ENCODE measurements around the gene CHKA. TPM values are rescaled to one million over a fixed set of nuclear protein-coding genes. Genes with fewer than 3 reads are reported as not detected.

Gene CHKA
- total RNA-seq, 1 experiment from 2014 or later: 63.0 TPM

GRCh38 chr11:68053981-68054812, 67.0 kb downstream of the CHKA start:
- no peaks in the 10 kb centered on the region for H3K23me2 ChIP-seq (ENCODE audit: insufficient read length, low read depth, low read length, poor library complexity, severe bottlenecking)
- H3K79me2 ChIP-seq (ENCODE audit: insufficient read depth, low read length): no peaks in the 10 kb centered on the region
- H3K23ac ChIP-seq (ENCODE audit: insufficient read length, low read depth, low read length): no peak overlapping the region
- no peak overlapping the region for H2BK120ac ChIP-seq (ENCODE audit: low read depth, low read length, poor library complexity, severe bottlenecking)
- H2AK5ac ChIP-seq (ENCODE audit: insufficient read length, low read length): no peak overlapping the region
- H3T11ph ChIP-seq (ENCODE audit: low read length): no peak overlapping the region
- H3K27me3 ChIP-seq (ENCODE audit: insufficient read depth, low read length): no peaks in the 10 kb centered on the region
- no peak overlapping the region for H3K9ac ChIP-seq (ENCODE audit: extremely low read depth, insufficient read length, low read length)
- Mint-ChIP-seq H3K4me1 (peaks cover 6 to 11% of the 10 kb centered on the region in 2 experiments), H3K27ac (peak overlapping the region; percentile 8 to 52 (median 23); a peak in 6 of 7 replicates), H3K4me3 (no peak overlapping the region), H3K9me3 (no peaks in the 10 kb centered on the region), H3K27me3 (ENCODE audit: low read depth) (no peaks in the 10 kb centered on the region; the same call in 1 of the 2 replicates), H3K36me3 (ENCODE audit: insufficient read depth in 1 of 3, low read depth in 3 of 3) (peaks cover 9 to 48% (median 21%) of the 10 kb centered on the region in 3 experiments)
- peaks cover 2% of the 10 kb centered on the region for H4K20me1 ChIP-seq (ENCODE audit: control insufficient read depth, insufficient read depth, insufficient read length)
- H4K5ac ChIP-seq (ENCODE audit: insufficient read length, low read depth, low read length): no peak overlapping the region
- H2AFZ ChIP-seq (ENCODE audit: low read length): no peak overlapping the region
- no peak overlapping the region for H2BK5ac ChIP-seq (ENCODE audit: insufficient read length, low read length)
- H3K79me1 ChIP-seq (ENCODE audit: insufficient read depth, low read depth, low read length, poor library complexity, severe bottlenecking): no peaks in the 10 kb centered on the region
- H3K14ac ChIP-seq (ENCODE audit: insufficient read depth, low read length): no peak overlapping the region
- no peak overlapping the region for H2BK20ac ChIP-seq (ENCODE audit: low read depth, low read length, poor library complexity, severe bottlenecking)
- TF ChIP-seq, protein P1, sequence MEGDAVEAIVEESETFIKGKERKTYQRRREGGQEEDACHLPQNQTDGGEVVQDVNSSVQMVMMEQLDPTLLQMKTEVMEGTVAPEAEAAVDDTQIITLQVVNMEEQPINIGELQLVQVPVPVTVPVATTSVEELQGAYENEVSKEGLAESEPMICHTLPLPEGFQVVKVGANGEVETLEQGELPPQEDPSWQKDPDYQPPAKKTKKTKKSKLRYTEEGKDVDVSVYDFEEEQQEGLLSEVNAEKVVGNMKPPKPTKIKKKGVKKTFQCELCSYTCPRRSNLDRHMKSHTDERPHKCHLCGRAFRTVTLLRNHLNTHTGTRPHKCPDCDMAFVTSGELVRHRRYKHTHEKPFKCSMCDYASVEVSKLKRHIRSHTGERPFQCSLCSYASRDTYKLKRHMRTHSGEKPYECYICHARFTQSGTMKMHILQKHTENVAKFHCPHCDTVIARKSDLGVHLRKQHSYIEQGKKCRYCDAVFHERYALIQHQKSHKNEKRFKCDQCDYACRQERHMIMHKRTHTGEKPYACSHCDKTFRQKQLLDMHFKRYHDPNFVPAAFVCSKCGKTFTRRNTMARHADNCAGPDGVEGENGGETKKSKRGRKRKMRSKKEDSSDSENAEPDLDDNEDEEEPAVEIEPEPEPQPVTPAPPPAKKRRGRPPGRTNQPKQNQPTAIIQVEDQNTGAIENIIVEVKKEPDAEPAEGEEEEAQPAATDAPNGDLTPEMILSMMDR (conservative IDR thresholded peaks at IDR 0.05): no peak
- no peak for DNase-seq
- no peak overlapping the region for H4K91ac ChIP-seq (ENCODE audit: insufficient read length, low read depth, low read length)
- H3K27ac ChIP-seq (ENCODE audit: insufficient read length, low read depth, low read length): no peak overlapping the region
- H3K4ac ChIP-seq (ENCODE audit: low read depth, low read length): no peak overlapping the region
- no CpG with 5 or more reads among the region's 11 CpGs for WGBS (ENCODE audit: extremely low coverage, insufficient read length, low lambda C conversion rate)
- H2BK12ac ChIP-seq (ENCODE audit: insufficient read length, low read depth, low read length): no peak overlapping the region
- no peaks in the 10 kb centered on the region for H3K4me1 ChIP-seq (ENCODE audit: insufficient read depth, low read length)
- no peak overlapping the region for H3K56ac ChIP-seq (ENCODE audit: insufficient read length, low read depth, low read length)
- H3K4me2 ChIP-seq (ENCODE audit: insufficient read depth, insufficient read length, low read length): no peak overlapping the region
- no peak overlapping the region for H4K8ac ChIP-seq (replicated peaks; ENCODE audit: insufficient read length, low read depth, low read length)
- no peaks in the 10 kb centered on the region for H3K9me3 ChIP-seq (ENCODE audit: control insufficient read depth, low read depth, low read length)
- no peak overlapping the region for H3K18ac ChIP-seq (ENCODE audit: insufficient read length, low read depth, low read length)
- H2BK15ac ChIP-seq (ENCODE audit: low read depth, low read length): no peak overlapping the region

All from H9 (cell line).